ENCODE results near the gene CNFN.

Gene CNFN

GRCh38 chr19:42370626-42371175 lies 19.4 kb downstream of the CNFN start:
- DNase-seq = no peak

- DNase-seq = no peak
These were observed 20.0 kb downstream of the CNFN start for GRCh38 chr19:42370068-42370520.

GRCh38 chr19:42369433-42370067 lies 20.5 kb downstream of the CNFN start:
- DNase-seq = no peak

GRCh38 chr19:42368765-42369164 lies 21.3 kb downstream of the CNFN start:
- DNase-seq = no peak

- DNase-seq = no peak
These were observed 21.7 kb downstream of the CNFN start for GRCh38 chr19:42368360-42368759.

GRCh38 chr19:42367929-42368328 lies 22.2 kb downstream of the CNFN start:
- no peak for DNase-seq

- no peak for DNase-seq
These were observed 23.4 kb downstream of the CNFN start for GRCh38 chr19:42366673-42367072.

- no peak for DNase-seq
These were observed 26.3 kb downstream of the CNFN start for GRCh38 chr19:42363614-42364346.

GRCh38 chr19:42362891-42363440 lies 27.1 kb downstream of the CNFN start:
- DNase-seq = no peak

- DNase-seq = no peak
These were observed 27.8 kb downstream of the CNFN start for GRCh38 chr19:42362342-42362741.

- DNase-seq = no peak
These were observed 28.6 kb downstream of the CNFN start for GRCh38 chr19:42361545-42361910.

- DNase-seq = no peak
These were observed 29.1 kb downstream of the CNFN start for GRCh38 chr19:42360787-42361544.

- no peak for DNase-seq
These were observed 32.8 kb downstream of the CNFN start for GRCh38 chr19:42357290-42357689.

- DNase-seq = no peak
These were observed 33.4 kb downstream of the CNFN start for GRCh38 chr19:42356686-42357085.

- no peak for DNase-seq
These were observed 34.2 kb downstream of the CNFN start for GRCh38 chr19:42355896-42356295.

GRCh38 chr19:42353341-42354015 lies 36.6 kb downstream of the CNFN start:
- DNase-seq = no peak

GRCh38 chr19:42352301-42353259 lies 37.5 kb downstream of the CNFN start:
- no peak for DNase-seq

GRCh38 chr19:42351079-42351735 lies 38.9 kb downstream of the CNFN start:
- no peak for DNase-seq

- DNase-seq = no peak
These were observed 39.7 kb downstream of the CNFN start for GRCh38 chr19:42350417-42350816.

- DNase-seq = no peak
These were observed 40.6 kb downstream of the CNFN start for GRCh38 chr19:42349378-42350107.

Measured in NCI-H1092 (cell line).